ENCODE data around the gene PWWP2A.

GRCh38 chr5:160076997-160077396 is 42.3 kb downstream of the PWWP2A start:
- TF ChIP-seq POLR2A (IDR thresholded peaks at IDR 0.05; ENCODE audit: borderline replicate concordance, extremely low read depth, insufficient read depth, insufficient read length) (no peak), CTCF (IDR thresholded peaks at IDR 0.05 in 2 of 3, conservative IDR thresholded peaks at IDR 0.05 in 1 of 3; ENCODE audit: borderline replicate concordance in 1 of 3, insufficient read depth in 1 of 3, low read depth in 2 of 3, low read length in 2 of 3) (no peak), RAD21 (IDR thresholded peaks at IDR 0.05; ENCODE audit: low read depth) (no peak), EZH2phosphoT487 (IDR thresholded peaks at IDR 0.05; ENCODE audit: borderline replicate concordance) (no peak)

All from HCT116 (cell line).